Naive thymus-derived CD4-positive, alpha-beta T cell (primary cell): ENCODE results near the gene GPR55. TPM values are rescaled to one million over a fixed set of nuclear protein-coding genes. Genes with fewer than 3 reads are reported as not detected.

ENCODE experiments used
- ATAC-seq: fragments of 150-1000 bp; cut with Tn5 transposase; 2 replicates; pipeline ENCODE4 v1.10.0; 2021; ENCODE audit warnings: mild to moderate bottlenecking, moderate library complexity
- CTCF ChIA-PET: fragments of 350-600 bp; sonication (Branson Sonifier 250); formaldehyde crosslinking; loops from one replicate; lab custom pipeline; 2021; ENCODE audit warnings: antibody characterized with exemption; lab: Charles Lee
- POLR2A ChIA-PET: fragments of 350-600 bp; sonication (Branson Sonifier 250); formaldehyde crosslinking; loops from one replicate; lab custom pipeline; 2021; ENCODE audit warnings: antibody characterized with exemption, inconsistent platforms; lab: Charles Lee
- DNase-seq, 9 donors: peaks; one replicate each; pipeline versions ENCODE4 v3.0.0 to v3.0.0-alpha.2; 2020 to 2022; ENCODE audit warnings: mixed read lengths in 1 of 9
- H3K27ac ChIP-seq: one replicate; pipeline ENCODE4 v1.7.0; 2013; ENCODE audit warnings: mild to moderate bottlenecking, low read depth, low read length, moderate library complexity
- H3K27me3 ChIP-seq, 2 donors: one replicate each; pipeline ENCODE4 v1.7.0; 2013; ENCODE audit warnings: low read length in 2 of 2, mild to moderate bottlenecking in 2 of 2, moderate library complexity in 2 of 2; ENCODE audit not compliant: control insufficient read depth in 2 of 2, insufficient read depth in 2 of 2
- H3K36me3 ChIP-seq, 3 experiments: 1 replicate in 2 of 3; 2 replicates in 1 of 3; pipeline ENCODE4 v1.7.0; 2013; ENCODE audit warnings: low read length in 3 of 3, mild to moderate bottlenecking in 3 of 3, moderate library complexity in 1 of 3; ENCODE audit not compliant: insufficient read depth in 3 of 3, control insufficient read depth in 2 of 3
- H3K4me1 ChIP-seq, 2 donors: one replicate each; pipeline ENCODE4 v1.7.0; 2013; ENCODE audit warnings: low read length in 2 of 2, mild to moderate bottlenecking in 2 of 2, moderate library complexity in 1 of 2; ENCODE audit not compliant: control insufficient read depth in 2 of 2, insufficient read depth in 2 of 2
- H3K4me3 ChIP-seq: 2 replicates; pipeline ENCODE4 v1.7.0; 2013; ENCODE audit warnings: mild to moderate bottlenecking, low read length
- H3K9me3 ChIP-seq, 3 experiments: 1 replicate in 2 of 3; 2 replicates in 1 of 3; pipeline ENCODE4 v1.7.0; 2013; ENCODE audit warnings: low read length in 3 of 3; ENCODE audit not compliant: control insufficient read depth in 2 of 3
- H3K27ac Mint-ChIP-seq, 9 donors: one replicate each; pipeline ENCODE4 v1.8.0; 2020 to 2022; ENCODE audit warnings: mixed read lengths in 9 of 9, mild to moderate bottlenecking in 8 of 9, moderate library complexity in 5 of 9, inconsistent platforms in 2 of 9
- H3K27me3 Mint-ChIP-seq, 5 donors: one replicate each; pipeline ENCODE4 v1.8.0; 2021 to 2022; ENCODE audit warnings: mixed read lengths in 5 of 5, mild to moderate bottlenecking in 1 of 5
- H3K36me3 Mint-ChIP-seq, 5 donors: one replicate each; pipeline ENCODE4 v1.8.0; 2020 to 2022; ENCODE audit warnings: mixed read lengths in 5 of 5, mild to moderate bottlenecking in 3 of 5, inconsistent platforms in 1 of 5
- H3K4me1 Mint-ChIP-seq, 7 donors: one replicate each; pipeline ENCODE4 v1.8.0; 2020 to 2022; ENCODE audit warnings: mixed read lengths in 7 of 7, mild to moderate bottlenecking in 3 of 7, inconsistent platforms in 1 of 7
- H3K4me3 Mint-ChIP-seq, 10 donors: one replicate each; pipeline ENCODE4 v1.8.0; 2020 to 2022; ENCODE audit warnings: mild to moderate bottlenecking in 10 of 10, mixed read lengths in 10 of 10, moderate library complexity in 6 of 10, inconsistent platforms in 2 of 10
- H3K9me3 Mint-ChIP-seq, 11 donors: one replicate each; pipeline ENCODE4 v1.8.0; 2020 to 2022; ENCODE audit warnings: mixed read lengths in 11 of 11, mild to moderate bottlenecking in 4 of 11, inconsistent platforms in 1 of 11, moderate library complexity in 1 of 11
- intact Hi-C, 2 donors: fragments of 100-400 bp; cut with micrococcal nuclease; formaldehyde crosslinking; loops; one replicate each; pipeline ENCODE4 v1.15.1; 2023
- polyA plus RNA-seq, 2 donors: library from polyadenylated mRNA; unstranded; fragments of 300-500 nt; fragmentation: Illumina TruSeq; gene quantifications; one replicate each; pipeline ENCODE4 v1.2.3, GENCODE V29; 2021
- total RNA-seq, 6 experiments: library from RNA in 5 of 6; stranded (reverse) in 5 of 6; gene quantifications; 1 replicate in 5 of 6; 2 replicates in 1 of 6; pipeline ENCODE4 v1.2.3 and lab custom pipeline; 2021 to 2026

The GPR55 gene
- total and polyA plus RNA-seq, 7 experiments from 2014 or later, result 1.3 to 8.8 (median 1.6) TPM

GRCh38 chr2:230946429-230947234 lies 21.6 kb upstream of the GPR55 start:
- DNase-seq (no peak), ATAC-seq (no peak)
- Histone ChIP-seq H3K9me3 (no peaks in the 10 kb centered on the region), H3K27me3 (no peaks in the 10 kb centered on the region), H3K36me3 (no peaks in the 10 kb centered on the region), H3K4me3 (no peak overlapping the region), H3K4me1 (no peaks in the 10 kb centered on the region), H3K27ac (no peak overlapping the region)
- Mint-ChIP-seq H3K4me1 (peaks cover 7 to 14% (median 10%) of the 10 kb centered on the region in 7 donors), H3K4me3 (no peak overlapping the region), H3K9me3 (no peaks in the 10 kb centered on the region), H3K36me3 (no peaks in the 10 kb centered on the region), H3K27me3 (peaks cover 3 to 25% (median 6%) of the 10 kb centered on the region in 5 donors), H3K27ac (no peak overlapping the region)
- intact Hi-C loops, result no loop called here
- ChIA-PET CTCF (no interaction called here), POLR2A (no interaction called here)

DNA sequence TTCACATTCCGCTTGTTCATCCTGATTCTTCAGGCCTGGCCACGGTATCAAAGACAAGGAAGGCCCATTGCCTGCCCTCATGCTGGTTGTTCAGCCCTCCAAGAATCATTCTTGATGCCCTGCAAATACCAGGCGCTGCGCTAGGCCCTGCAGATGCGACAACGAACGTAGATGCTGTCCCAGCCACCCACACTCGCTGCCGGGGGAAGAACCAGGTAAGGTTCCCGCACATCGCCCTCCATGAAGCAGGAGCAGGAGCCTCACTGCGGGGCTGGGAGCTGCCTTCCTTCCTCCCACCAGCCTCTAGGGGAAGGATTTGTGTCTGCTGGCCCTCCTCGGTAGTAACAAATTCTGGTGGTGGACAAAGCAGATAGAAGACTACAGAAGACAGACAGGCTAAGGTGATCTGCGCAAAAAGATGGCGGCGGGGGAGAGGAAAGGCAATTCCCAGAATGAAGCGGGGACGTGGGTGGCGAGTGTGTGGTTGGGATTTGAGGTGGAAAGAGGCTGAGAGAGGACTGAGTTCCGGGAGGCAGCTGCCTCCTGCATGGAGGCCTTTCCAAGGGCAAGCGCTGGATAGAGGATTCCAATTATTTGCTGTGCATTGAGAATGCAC lies 19.8 kb upstream of the GPR55 start:
- H3K4me3 Mint-ChIP-seq, result no peak overlapping the region
- Histone ChIP-seq H3K36me3 (no peaks in the 10 kb centered on the region), H3K4me3 (no peak overlapping the region), H3K9me3 (no peaks in the 10 kb centered on the region), H3K4me1 (no peaks in the 10 kb centered on the region), H3K27me3 (no peaks in the 10 kb centered on the region), H3K27ac (no peak overlapping the region)
- peak overlapping the region in 1 of 9 donors; percentile 32 for H3K27ac Mint-ChIP-seq
- DNase-seq (no peak), ATAC-seq (no peak)
- H3K36me3 Mint-ChIP-seq, result no peaks in the 10 kb centered on the region
- H3K9me3 Mint-ChIP-seq, result no peaks in the 10 kb centered on the region
- H3K4me1 Mint-ChIP-seq, result peaks cover 7 to 14% (median 10%) of the 10 kb centered on the region in 7 donors
- ChIA-PET CTCF (no interaction called here), POLR2A (no interaction called here)
- H3K27me3 Mint-ChIP-seq, result peaks cover 0 to 18% (median 7%) of the 10 kb centered on the region in 5 donors
- intact Hi-C loops, result no loop called here

DNA sequence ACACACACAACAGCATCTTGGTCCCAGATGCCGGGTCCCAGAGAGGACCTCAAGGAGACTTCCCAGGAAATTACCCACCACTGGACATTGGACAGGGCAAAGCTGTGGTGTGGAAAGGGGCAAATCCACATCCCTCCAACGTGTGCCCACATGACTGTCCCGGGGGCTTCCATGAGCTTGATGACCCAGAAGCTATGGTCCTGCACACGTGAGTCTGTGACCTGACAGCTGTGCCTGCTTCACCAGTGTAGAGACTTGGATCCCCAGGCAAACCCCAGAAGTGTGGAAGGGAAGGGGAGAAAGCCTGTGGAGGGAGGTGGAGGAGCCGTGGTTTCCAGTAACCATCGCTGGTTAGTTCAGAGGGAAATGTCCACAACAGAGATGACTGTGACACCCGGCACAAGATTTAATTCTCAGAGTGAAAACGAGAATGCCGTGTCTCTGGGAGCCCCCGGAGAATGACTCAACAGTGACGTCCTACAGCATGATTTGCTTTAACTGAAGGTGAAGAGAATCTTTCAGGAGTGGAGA lies 19.1 kb upstream of the GPR55 start:
- no peak overlapping the region for H3K27ac ChIP-seq
- POLR2A ChIA-PET, result no interaction called here
- no peaks in the 10 kb centered on the region for H3K27me3 ChIP-seq
- no peak overlapping the region for H3K27ac Mint-ChIP-seq
- peaks cover 0 to 18% (median 7%) of the 10 kb centered on the region in 5 donors for H3K27me3 Mint-ChIP-seq
- ATAC-seq (no peak), DNase-seq (peak in 1 of 9 donors; percentile 48)
- no peaks in the 10 kb centered on the region for H3K36me3 ChIP-seq
- H3K9me3 Mint-ChIP-seq, result no peaks in the 10 kb centered on the region
- H3K36me3 Mint-ChIP-seq, result no peaks in the 10 kb centered on the region
- peak overlapping the region in 1 of 10 donors; percentile 12 for H3K4me3 Mint-ChIP-seq
- intact Hi-C loops, result no loop called here
- peaks cover 7 to 14% (median 10%) of the 10 kb centered on the region in 7 donors for H3K4me1 Mint-ChIP-seq
- no peak overlapping the region for H3K4me3 ChIP-seq
- H3K9me3 ChIP-seq, result no peaks in the 10 kb centered on the region
- CTCF ChIA-PET, result no interaction called here
- no peaks in the 10 kb centered on the region for H3K4me1 ChIP-seq

GRCh38 chr2:230942920-230943896 lies 18.2 kb upstream of the GPR55 start:
- POLR2A ChIA-PET, result no interaction called here
- H3K4me1 ChIP-seq, result no peaks in the 10 kb centered on the region
- no peaks in the 10 kb centered on the region for H3K9me3 ChIP-seq
- no peak overlapping the region for H3K4me3 ChIP-seq
- Mint-ChIP-seq H3K27ac (peak overlapping the region in 1 of 9 donors; percentile 7), H3K36me3 (no peaks in the 10 kb centered on the region), H3K4me1 (peaks cover 7 to 14% (median 10%) of the 10 kb centered on the region in 7 donors), H3K9me3 (no peaks in the 10 kb centered on the region), H3K27me3 (peaks cover 0 to 18% (median 7%) of the 10 kb centered on the region in 5 donors), H3K4me3 (peak overlapping the region in 3 of 10 donors; percentile 6 to 58 (median 51))
- intact Hi-C loops, result no loop called here
- no peaks in the 10 kb centered on the region for H3K27me3 ChIP-seq
- ATAC-seq (peak; percentile 82), DNase-seq (no peak)
- CTCF ChIA-PET, result no interaction called here
- H3K27ac ChIP-seq, result no peak overlapping the region
- no peaks in the 10 kb centered on the region for H3K36me3 ChIP-seq

DNA sequence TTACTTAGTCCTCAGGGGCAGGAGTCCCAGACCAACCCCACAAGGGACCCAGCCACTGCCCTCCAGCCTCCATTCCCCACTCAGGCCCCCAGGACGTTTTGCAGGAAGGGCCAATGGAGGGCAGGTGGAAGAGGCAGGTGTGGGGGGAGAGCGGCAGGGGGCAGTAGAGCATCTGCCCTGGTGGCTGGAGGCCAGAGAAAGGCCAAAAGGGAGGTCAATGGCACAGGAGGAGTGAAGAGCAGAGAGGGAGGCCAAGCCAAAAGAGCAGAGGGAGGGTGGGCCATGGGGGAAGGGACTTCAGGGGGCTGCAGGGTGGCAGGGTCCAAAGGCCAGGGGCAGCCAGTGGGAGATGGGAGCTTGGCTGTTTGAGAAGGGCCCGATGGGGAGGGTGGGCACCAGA lies 17.3 kb upstream of the GPR55 start:
- H3K27ac Mint-ChIP-seq, result no peak overlapping the region
- peaks cover 0 to 20% (median 7%) of the 10 kb centered on the region in 5 donors for H3K27me3 Mint-ChIP-seq
- peaks cover 7 to 14% (median 9%) of the 10 kb centered on the region in 7 donors for H3K4me1 Mint-ChIP-seq
- peaks cover 0 to 5% (median 2%) of the 10 kb centered on the region in 11 donors for H3K9me3 Mint-ChIP-seq
- ChIA-PET POLR2A (no interaction called here), CTCF (no interaction called here)
- peak overlapping the region in 1 of 10 donors; percentile 58 for H3K4me3 Mint-ChIP-seq
- intact Hi-C loops, result no loop called here
- H3K36me3 ChIP-seq, result no peaks in the 10 kb centered on the region
- H3K4me1 ChIP-seq, result no peaks in the 10 kb centered on the region
- H3K27ac ChIP-seq, result no peak overlapping the region
- ATAC-seq, result no peak
- no peak overlapping the region for H3K4me3 ChIP-seq
- peaks cover 0 to 2% (median 0%) of the 10 kb centered on the region in 3 experiments for H3K9me3 ChIP-seq
- no peaks in the 10 kb centered on the region for H3K36me3 Mint-ChIP-seq
- no peak for DNase-seq
- no peaks in the 10 kb centered on the region for H3K27me3 ChIP-seq
